ENCODE measurements around the gene RASGEF1B.

The RASGEF1B gene

DNA sequence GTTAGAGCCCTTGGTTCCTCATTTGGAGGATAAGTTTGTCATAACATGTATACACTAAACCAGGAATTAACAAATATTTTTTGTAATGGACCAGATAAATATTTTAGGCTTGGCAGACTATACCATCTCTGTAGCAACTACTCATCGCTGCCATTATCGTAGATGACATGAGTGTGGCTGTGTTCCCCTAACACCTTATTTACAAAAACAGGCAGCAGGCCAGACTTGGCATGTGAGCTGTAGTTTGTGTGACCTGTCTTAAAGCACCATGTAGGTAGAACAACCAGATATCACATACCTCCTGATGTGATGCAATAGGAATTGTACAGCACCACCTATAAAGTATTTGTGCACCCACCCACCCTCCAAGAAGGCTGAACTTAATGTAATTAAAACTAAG lies 82.0 kb downstream of the RASGEF1B start:
- no peak for DNase-seq

- no peak for DNase-seq
Observed at GRCh38 chr4:81380437-81380836, 91.3 kb downstream of the RASGEF1B start.

DNA sequence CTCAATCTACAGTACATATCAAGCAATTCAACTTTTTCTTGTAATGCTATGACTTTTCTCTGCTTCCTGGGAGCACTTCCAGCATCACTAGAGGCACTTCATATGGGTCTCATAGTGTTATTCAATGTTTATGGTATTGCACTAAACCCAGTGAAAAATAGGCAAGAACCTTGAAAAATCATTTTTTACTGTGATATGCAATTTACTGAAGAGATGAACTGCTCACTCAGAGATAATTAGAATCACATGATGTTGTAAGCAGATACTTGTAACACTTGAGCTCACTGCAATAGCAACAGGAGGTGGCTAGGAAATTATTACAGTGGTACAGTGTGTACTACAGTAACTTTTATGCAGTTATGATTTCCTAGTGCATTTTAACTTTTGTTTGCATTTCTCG lies 93.3 kb downstream of the RASGEF1B start:
- no peak for DNase-seq

- no peak for DNase-seq
Observed at GRCh38 chr4:81377191-81377590, 94.5 kb downstream of the RASGEF1B start.

DNA sequence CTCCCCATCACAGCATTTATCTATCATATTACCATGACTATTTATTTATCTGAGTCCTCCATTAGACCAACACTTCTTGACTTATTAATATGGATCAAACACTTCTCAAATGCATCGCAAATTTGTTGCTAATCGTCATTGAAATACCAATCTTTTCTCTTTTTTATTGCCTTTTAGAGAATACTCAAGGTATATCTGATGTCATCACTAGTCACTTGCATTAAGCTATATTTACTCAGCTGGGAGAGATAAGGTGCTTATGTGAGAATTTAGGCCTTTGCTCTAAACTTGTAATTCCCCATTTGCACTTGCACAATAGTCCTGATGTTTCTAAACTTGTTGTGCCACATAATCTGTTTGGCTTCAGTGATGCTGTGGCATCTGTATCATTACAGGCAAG lies 95.0 kb downstream of the RASGEF1B start:
- DNase-seq = no peak
